Nephron progenitor cell (in vitro differentiated cells): Measurements from ENCODE around the gene SNX14.

ENCODE experiments used
- DNase-seq: peaks from one replicate; pipeline ENCODE4 v3.0.0; 2021
- H3K27ac Mint-ChIP-seq: 2 replicates; pipeline ENCODE4 v1.8.0; 2021; ENCODE audit warnings: mild to moderate bottlenecking, moderate library complexity, mixed read lengths
- H3K27me3 Mint-ChIP-seq: 2 replicates; pipeline ENCODE4 v1.8.0; 2021; ENCODE audit warnings: mild to moderate bottlenecking, low read depth, mixed read lengths; ENCODE audit not compliant: poor library complexity
- H3K36me3 Mint-ChIP-seq: 2 replicates; pipeline ENCODE4 v1.8.0; 2021; ENCODE audit warnings: low read depth, mixed read lengths
- H3K4me1 Mint-ChIP-seq: 2 replicates; pipeline ENCODE4 v1.8.0; 2021; ENCODE audit warnings: mixed read lengths
- H3K4me3 Mint-ChIP-seq: 2 replicates; pipeline ENCODE4 v1.8.0; 2021; ENCODE audit warnings: mild to moderate bottlenecking, moderate library complexity, mixed read lengths
- H3K9me3 Mint-ChIP-seq: 2 replicates; pipeline ENCODE4 v1.8.0; 2021; ENCODE audit warnings: mild to moderate bottlenecking, moderate library complexity, mixed read lengths
- CTCF ChIP-seq: fragments of 200-600 bp; sonication (generic); IDR thresholded peaks from 2 replicates; pipeline ENCODE4 v1.5.0; 2021; ENCODE audit warnings: antibody characterized with exemption

Gene SNX14

GRCh38 chr6:85580118-85580877, 13.4 kb downstream of the SNX14 start:
- Mint-ChIP-seq H3K4me1 (peaks cover 11% of the 10 kb centered on the region), H3K9me3 (peaks cover 48% of the 10 kb centered on the region), H3K27me3 (peaks cover 2% of the 10 kb centered on the region), H3K27ac (peak overlapping the region; percentile 7), H3K36me3 (peaks cover 52% of the 10 kb centered on the region), H3K4me3 (peak overlapping the region; percentile 14)
- no peak for DNase-seq
- no peak for TF ChIP-seq CTCF

- Mint-ChIP-seq H3K36me3 (peaks cover 45% of the 10 kb centered on the region), H3K4me3 (no peak overlapping the region), H3K9me3 (peaks cover 40% of the 10 kb centered on the region), H3K4me1 (peaks cover 12% of the 10 kb centered on the region), H3K27me3 (no peaks in the 10 kb centered on the region), H3K27ac (peak overlapping the region; percentile 68)
- no peak for DNase-seq
- TF ChIP-seq CTCF = no peak
Measured at GRCh38 chr6:85579581-85579980, 14.1 kb downstream of the SNX14 start.

- no peaks in the 10 kb centered on the region for H3K27me3 Mint-ChIP-seq
- DNase-seq = no peak
- peaks cover 18% of the 10 kb centered on the region for H3K36me3 Mint-ChIP-seq
- no peak overlapping the region for H3K27ac Mint-ChIP-seq
- peaks cover 9% of the 10 kb centered on the region for H3K9me3 Mint-ChIP-seq
- H3K4me1 Mint-ChIP-seq = peaks cover 12% of the 10 kb centered on the region
- TF ChIP-seq CTCF = no peak
- H3K4me3 Mint-ChIP-seq = no peak overlapping the region
Measured at GRCh38 chr6:85576476-85576875, 17.2 kb downstream of the SNX14 start.

GRCh38 chr6:85574932-85575598, 18.6 kb downstream of the SNX14 start:
- no peak for DNase-seq
- Mint-ChIP-seq H3K27me3 (no peaks in the 10 kb centered on the region), H3K4me1 (peaks cover 5% of the 10 kb centered on the region), H3K36me3 (peaks cover 11% of the 10 kb centered on the region), H3K9me3 (no peaks in the 10 kb centered on the region), H3K4me3 (no peak overlapping the region), H3K27ac (no peak overlapping the region)
- TF ChIP-seq CTCF = no peak

- no peak for DNase-seq
- Mint-ChIP-seq H3K4me1 (no peaks in the 10 kb centered on the region), H3K4me3 (no peak overlapping the region), H3K27me3 (no peaks in the 10 kb centered on the region), H3K9me3 (peaks cover 1% of the 10 kb centered on the region), H3K27ac (peak overlapping the region; percentile 74), H3K36me3 (peaks cover 26% of the 10 kb centered on the region)
- no peak for TF ChIP-seq CTCF
Measured at GRCh38 chr6:85569323-85569722, 24.3 kb downstream of the SNX14 start.

- Mint-ChIP-seq H3K27me3 (no peaks in the 10 kb centered on the region), H3K4me3 (no peak overlapping the region), H3K36me3 (peaks cover 32% of the 10 kb centered on the region), H3K27ac (no peak overlapping the region), H3K9me3 (peaks cover 4% of the 10 kb centered on the region), H3K4me1 (no peaks in the 10 kb centered on the region)
- no peak for TF ChIP-seq CTCF
- no peak for DNase-seq
Measured at GRCh38 chr6:85568411-85568810, 25.2 kb downstream of the SNX14 start.
